Epithelial cell of prostate (primary cell): Measurements from ENCODE around the gene PRR4.

Experiments used
- DNase-seq: peaks from one replicate; pipeline ENCODE4 v3.0.0-alpha.2; 2011; ENCODE audit warnings: low read depth, low spot score
- H3K27ac ChIP-seq: fragments of 450-650 bp; 2 replicates; pipeline ENCODE4 v1.5.1; 2017; ENCODE audit warnings: mild to moderate bottlenecking

The PRR4 gene, protein sequence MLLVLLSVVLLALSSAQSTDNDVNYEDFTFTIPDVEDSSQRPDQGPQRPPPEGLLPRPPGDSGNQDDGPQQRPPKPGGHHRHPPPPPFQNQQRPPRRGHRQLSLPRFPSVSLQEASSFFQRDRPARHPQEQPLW

DNA sequence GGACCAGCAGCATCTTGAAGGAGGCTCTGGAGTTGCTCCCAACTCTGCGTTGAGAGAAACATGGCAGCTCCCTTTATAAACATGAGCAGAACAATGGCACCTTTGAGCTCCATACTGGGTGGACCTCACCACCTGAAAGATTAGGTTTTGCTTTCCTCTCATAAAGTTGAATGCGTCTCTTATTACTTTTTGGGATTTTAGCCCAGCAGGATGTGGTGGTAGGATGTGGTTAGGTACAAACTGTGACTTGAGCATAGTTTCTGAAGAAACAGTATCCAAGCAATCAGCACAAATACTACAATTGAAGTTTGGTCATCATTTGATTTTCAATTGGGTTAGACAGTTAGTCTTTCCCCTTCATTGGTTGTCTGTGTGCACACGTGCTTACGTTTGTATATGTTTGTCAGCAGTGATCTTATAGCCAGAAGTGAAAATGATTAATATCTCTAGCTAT lies at the start of gene PRR4:
Gene PRR4, minus strand, starts transcription at position 51 of the 454 bp plus-strand sequence. Its CDS starts 38 bp downstream, at position 13.
- H3K27ac ChIP-seq = no peak within 1 kb of the TSS
- DNase-seq = no peak

DNA sequence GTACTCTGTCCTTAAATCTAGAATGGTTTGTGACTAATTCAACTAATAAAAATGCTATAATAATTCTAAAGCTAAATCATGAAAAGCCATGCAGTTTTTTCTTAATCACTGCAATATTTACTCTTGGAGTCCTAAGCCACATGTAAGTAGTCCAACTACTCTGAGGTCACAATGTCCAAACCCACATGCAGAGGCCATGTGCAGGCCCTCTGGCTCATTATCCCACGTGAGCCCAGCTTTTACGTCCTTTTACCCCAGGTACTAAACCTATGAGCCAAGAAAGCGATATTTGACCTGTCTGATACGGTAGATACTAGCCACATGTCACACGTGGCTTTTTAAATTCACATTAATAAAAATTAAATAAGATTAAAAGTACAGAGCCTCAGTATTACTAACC lies 47.6 kb upstream of the PRR4 start:
- no peak overlapping the region for H3K27ac ChIP-seq
- no peak for DNase-seq

DNA sequence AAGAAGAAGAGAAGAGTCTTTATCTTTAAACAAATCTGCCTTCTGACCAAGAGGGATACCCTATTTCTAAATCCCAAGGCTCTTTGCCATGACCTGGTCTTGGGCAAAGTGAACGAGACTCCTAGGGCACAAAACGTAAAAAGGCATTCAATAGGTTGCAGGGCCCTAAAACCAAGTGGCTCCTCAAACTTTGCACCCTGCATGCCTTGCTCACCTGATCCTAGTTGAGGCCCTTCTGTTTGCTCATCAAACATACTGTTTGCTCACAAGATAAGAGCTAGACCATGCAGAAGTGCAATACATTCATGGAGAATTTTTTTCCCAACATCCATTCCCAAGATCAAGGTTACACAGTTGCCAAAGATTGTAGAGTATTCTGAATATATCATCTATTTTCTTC lies 42.7 kb upstream of the PRR4 start:
- no peak overlapping the region for H3K27ac ChIP-seq
- DNase-seq = no peak

DNA sequence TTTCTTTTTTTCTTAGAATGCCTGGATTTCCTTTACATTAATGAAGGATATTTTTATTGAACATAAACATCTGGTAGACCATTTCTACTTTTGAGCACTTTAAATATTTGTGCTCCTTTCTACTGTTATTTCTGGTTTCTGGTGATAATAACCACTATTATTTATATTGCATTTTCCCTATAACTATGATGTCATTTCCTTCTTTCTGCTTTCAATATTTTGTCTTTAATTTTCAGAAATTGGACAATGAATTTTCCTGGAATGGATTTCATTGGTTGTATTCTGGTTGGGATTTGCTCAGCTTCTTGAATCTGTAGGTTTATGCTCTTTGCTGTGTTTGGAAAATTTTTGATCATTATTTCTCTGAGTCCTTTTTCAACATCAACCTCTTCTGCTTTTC lies 40.0 kb upstream of the PRR4 start:
- H3K27ac ChIP-seq = no peak overlapping the region
- no peak for DNase-seq

DNA sequence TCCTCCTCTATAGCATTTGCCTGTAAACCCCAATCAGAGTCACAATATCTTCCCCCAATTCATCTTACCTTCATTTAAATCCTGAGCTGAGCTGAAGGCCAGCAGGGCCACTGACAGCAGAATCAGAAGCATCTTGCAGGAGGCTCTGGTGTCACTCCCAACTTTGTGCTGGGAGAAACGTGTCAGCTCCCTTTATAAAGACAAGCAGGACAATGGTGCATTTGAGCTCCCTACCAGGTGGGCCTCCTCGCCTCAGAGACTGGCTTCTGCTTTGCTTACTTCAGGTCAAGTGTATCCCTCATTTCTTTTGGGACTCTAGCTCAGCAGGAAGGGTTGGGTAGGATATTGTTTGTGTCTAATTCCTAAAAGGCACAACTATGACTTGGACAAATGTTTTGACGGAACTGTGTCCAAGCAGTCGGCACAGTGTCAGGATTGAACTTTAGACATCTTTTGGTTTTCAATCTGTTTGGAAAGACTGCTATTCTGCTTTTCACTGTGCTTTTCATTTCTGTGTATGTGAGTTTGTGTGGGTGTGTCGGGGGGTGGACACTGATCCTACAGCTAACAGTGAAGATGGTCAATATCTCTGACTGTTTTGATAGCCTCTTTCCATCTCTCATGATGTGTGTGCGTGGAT lies 34.9 kb upstream of the PRR4 start, which contains the start of gene PRH1:
Gene PRH1, minus strand, starts transcription at position 170 of the 640 bp plus-strand sequence. Its CDS starts 38 bp downstream, at position 132.
- H3K27ac ChIP-seq = no peak within 1 kb of the TSS
- no peak for DNase-seq

DNA sequence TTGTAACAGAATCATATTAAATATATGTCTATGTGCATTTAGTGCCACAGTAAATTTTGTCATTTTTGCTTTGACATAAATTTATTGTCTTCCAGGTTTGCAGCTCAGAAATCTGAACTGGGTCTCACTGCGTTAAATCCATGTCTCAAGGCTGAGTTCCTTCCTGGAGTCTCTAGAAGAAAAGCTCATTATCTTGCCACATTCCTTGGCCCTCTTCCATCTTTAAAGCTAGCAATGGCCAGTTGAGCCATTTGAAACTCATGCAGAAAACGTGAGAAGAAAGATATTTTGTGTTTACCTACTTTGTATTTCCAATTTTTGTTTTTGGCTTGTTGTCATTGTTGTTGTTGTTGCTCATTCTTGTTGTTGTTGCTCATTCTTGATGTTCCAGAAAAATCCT lies 24.1 kb upstream of the PRR4 start:
- DNase-seq = no peak
- H3K27ac ChIP-seq = no peak overlapping the region

DNA sequence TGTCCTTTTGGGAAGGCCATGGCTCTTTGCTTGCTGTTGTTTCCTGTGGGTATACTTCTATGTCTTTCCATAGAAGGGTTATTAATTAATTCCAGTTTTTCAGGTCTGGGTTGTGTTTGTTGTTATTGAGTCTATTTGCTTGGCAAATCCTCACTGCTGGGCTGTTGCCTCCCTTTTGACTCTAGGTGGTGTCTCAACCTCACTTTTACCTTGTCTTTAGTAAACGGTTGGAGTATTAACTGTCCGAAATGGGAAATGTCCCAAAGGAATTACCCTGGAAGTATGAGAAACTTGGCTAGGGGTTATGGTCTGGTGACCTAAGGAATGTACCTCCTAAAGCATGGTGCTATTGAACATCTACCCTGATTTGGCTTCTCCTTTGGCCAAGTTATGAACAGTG lies 18.1 kb upstream of the PRR4 start:
- no peak for DNase-seq
- H3K27ac ChIP-seq = no peak overlapping the region

DNA sequence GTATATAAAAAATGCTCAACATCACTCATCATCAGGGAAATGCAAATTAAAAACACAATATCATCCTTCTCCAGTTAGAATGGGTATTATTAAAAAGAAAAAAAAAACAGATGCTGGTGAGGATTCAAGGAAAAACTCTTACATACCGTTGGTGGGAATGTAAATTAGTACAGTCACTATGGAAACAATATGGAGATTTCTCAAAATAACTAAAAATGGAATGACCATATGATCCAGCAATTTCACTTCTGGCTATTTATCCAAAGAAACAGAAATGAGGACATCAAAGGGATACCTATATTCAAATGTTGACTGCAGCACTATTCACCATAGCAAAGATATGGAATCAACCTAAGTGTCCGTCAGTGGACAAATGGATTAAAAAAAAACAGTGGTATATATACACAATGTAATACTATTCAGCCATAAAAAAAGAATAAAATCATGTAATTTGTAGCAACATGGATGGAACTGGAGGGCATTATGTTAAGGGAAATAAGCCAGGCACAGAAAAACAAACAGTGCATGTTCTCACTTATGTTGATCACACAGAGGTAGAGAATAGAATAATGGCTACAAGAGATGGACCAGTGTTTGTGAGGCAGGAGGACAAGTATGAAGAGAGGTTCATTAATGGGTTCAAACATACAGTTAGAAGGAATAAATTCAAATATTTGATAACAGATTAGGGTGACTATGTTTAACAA lies 14.4 kb upstream of the PRR4 start:
- no peak for DNase-seq
- no peak overlapping the region for H3K27ac ChIP-seq

DNA sequence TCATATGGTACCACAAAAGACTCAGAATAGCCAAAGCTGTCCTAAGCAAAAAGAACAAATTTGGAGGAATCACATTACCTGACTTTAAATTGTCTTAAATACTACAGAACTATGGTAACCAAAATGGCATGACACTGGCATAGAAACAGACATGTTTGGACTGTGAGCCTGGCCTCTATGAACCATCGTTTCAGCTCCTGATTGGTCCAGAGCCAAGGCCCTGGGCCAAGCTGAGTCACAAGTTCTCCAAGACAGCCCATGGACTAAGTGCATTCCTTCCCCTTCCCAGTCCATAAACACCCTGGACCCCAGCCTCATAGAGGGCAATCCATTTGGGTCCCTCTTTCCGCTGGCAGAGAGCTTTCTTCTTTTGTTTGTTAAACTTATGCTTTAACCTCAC lies 12.1 kb upstream of the PRR4 start:
- H3K27ac ChIP-seq = no peak overlapping the region
- no peak for DNase-seq

DNA sequence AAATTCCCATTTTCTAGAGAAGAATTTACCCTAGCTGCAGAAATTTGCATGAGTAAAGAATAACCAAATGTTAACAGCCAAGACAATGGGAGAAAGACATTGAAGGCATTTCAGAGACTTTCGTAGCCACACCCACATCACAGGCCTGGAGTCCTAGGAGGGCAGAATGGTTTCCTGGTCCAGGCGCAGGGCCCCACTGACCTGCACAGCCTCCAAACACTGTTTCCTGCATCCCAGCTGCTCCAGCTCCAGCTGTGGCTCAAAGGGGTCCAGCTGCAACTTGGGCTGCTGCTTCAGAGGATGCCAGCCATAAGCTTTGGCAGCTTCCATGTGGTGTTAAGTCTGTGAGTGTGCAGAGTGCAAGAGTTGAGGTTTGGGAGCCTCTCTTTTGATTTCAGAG lies 6.5 kb upstream of the PRR4 start:
- H3K27ac ChIP-seq = no peak overlapping the region
- no peak for DNase-seq

DNA sequence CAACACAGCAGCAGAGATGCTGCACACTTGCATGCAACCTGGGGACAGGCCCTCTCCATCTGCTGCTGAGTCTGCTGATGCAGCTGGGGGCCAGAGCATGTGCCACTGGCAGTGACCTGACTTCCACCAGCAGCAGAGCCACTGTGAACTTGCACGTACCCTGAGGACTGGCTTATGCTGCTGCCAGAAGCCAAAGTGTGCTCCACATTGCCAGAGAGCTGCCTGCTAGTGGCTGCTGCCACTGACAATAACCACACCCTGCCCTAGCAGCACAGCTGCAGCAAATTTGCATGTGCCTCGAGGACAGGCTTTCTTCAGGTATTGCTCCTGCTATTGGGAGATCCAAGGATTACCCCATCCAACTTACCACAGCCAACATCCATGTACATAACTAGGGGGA lies 4.5 kb upstream of the PRR4 start:
- no peak overlapping the region for H3K27ac ChIP-seq
- DNase-seq = no peak

DNA sequence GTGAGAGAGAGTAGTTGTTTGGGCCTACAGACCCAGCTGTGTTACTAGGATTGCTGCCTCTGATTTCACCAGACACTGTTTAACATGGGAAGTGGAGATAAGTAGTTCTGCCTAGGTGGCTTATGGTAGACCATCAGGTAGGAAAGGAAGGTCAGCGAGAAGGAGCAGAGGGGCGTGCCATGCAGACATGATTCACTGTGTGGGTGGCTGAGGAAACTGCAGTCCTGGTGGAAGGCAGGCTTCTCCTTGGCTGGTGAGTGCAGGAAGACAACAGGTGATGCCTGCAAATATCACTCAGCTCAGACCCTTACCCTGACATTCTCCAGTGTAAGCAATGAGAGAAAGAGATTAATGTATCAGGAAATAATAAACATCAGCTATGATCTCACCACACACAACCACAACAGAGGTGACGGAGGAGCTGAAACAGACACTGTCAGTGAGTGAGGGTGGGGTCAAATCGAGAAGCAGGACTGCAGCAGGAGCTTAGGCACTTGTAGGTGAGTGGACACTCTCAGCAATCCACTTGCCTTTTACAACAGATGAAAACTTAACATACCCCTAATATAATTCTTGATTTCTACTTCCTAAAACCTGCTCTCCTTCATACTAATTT lies 2.1 kb upstream of the PRR4 start:
- DNase-seq = no peak

DNA sequence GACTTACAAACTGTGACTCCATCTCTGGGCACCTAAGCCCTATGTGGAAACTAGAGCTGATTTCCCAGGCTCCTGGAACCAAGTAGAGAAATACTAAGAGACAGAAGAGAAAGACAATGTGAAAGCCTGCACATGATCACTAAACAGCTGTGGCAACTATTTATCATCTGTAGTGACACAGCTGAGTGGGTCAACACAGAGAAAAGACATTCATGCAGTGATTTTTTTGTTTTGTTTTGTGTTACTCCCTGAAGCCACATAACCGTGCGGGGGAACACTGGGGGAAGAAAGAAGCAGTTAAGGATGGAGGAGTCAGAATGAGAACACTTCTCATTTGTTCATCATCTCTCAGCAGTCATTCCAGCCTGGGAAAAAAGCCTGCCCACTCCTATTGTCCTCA lies 1.5 kb downstream of the PRR4 start:
- DNase-seq = no peak
- H3K27ac ChIP-seq = no peak overlapping the region

More for the DNA sequence above, 2.1 kb upstream of the PRR4 start:
- no peak overlapping the region for H3K27ac ChIP-seq

DNA sequence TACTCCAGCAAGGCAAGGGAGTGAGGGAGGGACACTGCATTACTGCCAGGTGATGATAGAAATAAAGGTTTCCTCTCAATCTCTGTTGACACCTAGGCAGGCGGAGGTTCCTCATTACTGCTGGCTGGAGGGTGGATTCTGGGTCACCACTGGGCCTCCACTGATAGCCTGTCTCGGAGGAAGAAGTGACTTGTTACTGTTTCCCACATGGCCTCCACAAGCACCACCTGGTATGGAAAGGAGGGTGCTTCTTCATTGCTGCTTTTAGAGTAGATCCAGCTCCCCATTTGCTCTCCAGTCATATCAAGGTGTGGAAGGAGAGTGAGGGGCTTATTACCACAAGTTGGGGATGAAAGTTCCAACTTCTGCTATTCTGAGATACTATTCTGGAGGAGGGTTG lies 6.4 kb downstream of the PRR4 start:
- no peak overlapping the region for H3K27ac ChIP-seq
- DNase-seq = no peak

DNA sequence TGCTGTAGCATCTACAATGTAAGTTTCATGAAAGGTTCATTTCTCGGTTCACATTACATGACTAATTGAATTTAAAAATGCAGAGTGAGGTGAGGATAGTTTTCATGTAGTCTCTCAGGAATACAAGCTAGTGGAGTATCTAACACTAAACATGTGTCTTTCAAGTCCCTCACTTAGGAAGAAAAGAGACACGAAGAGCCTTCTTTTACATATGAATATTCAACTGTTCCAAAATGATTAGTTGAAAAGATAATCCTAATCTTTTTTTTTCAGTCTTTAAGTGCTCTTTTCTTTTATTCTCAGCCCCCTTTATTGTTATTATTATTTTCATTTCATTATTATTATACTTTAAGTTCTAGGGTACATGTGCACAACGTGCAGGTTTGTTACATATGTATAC lies 10.8 kb downstream of the PRR4 start:
- no peak overlapping the region for H3K27ac ChIP-seq
- DNase-seq = no peak

DNA sequence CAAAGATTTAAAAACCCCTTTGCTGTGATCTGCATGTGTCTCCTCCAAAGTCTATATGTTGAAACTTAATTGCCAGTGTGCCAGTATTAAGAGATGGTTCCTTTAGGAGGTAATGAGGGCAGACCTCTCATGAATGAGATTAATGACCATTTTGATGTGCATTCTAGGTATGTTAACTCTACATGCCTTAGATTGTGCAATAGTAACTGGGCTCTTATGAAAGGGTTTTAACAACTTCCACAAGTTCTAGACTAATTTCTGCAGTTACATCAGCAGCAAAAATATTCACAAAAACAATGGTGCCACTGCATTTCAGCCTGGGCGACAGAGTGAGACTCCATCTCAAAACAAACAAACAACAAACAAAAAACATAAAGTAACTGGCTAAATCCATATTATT lies 19.3 kb downstream of the PRR4 start:
- no peak for DNase-seq

DNA sequence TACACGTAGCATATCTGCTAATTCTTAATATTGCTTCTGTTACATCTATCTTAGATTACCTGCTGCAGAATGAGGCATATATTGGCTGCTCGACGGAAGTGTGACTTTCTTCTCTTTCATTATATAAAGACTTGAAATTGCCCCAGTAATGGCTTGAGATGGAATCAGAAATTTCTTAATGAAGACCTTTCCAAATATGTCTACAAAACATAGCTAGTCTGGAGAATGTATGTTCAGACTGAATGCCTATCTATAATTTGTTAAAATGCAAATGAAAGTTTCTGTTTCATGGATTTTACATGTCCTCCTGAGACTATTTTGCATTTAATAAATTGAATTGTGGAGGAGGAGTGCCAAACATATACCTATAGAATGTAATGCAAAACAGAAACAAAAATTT lies 23.0 kb downstream of the PRR4 start, which contains the start of gene TAS2R10:
Gene TAS2R10, minus strand, starts transcription at position 101 of the 400 bp plus-strand sequence. Its CDS starts 89 bp downstream, at position 12.
- no peak within 1 kb of the TSS for H3K27ac ChIP-seq
- no peak for DNase-seq

More for the DNA sequence above, 19.3 kb downstream of the PRR4 start:
- H3K27ac ChIP-seq = no peak overlapping the region

DNA sequence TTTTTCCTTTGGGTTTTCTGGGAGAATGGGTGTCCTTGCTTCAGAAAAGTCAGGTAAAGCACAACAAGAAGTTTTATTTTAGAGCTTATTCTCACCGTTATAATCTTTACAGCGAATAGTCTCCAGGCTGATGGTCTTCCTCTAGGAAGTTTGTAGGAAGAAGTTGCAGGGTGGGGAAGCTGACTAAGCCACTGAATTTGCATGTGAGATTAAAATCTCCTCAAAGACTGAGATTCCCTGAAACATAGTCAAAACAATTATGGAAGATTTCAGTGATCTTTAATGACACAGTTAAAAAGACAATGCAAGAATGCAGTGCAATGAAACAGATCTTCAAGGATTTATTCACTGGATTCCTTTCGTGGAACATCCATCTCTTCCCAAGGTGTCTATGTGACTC lies 24.3 kb downstream of the PRR4 start:
- no peak for DNase-seq
- no peak overlapping the region for H3K27ac ChIP-seq

DNA sequence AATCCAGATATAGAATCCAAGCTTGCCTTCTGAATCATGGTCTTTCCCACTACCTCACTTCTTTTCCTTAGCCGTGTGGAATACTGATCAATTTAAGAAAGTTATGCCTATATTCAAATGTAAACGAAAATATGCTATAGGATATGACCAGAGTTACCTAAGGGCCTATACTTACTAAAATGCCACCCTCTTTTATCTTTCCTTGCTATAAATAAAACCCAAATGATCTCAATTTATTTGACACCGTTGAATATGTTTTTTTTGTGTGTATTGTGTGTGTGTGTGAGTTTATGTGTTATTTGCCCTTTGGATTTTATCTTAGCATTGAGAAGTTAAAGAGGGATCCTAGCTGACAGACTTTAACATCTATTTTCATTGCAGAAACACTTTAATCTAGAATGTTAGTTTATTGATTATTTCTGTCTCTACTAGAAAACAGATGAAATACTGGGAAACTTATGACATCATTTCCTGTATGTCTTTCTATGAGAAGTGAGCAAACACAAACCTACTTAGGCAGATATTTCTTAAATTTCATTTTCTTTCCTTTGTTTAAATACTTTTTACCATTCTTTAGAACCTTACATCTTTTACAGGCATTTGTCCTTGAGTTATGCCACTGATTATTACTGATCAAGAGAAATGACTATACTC lies 37.3 kb downstream of the PRR4 start:
- DNase-seq = no peak
- no peak overlapping the region for H3K27ac ChIP-seq

DNA sequence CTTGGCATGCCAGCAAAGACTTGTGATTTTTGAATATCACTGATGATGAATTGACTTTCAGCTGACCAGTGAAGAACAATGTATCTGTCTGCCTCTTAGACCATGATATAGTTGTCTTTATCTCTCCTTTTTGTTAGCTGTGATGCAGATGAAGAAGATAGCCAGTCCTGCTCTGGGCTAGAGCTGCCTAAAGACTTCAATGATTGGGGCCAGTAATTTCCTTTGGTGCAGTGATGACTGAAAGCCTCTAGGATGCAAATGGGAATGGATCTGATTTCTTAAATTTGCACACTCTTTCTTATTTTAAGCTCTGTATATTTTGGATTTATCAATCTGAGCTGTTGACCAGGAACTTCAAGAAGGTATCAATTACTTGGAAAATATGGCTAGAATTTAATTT lies 39.2 kb downstream of the PRR4 start, which contains the start of gene TAS2R9:
Gene TAS2R9, minus strand, starts transcription at position 101 of the 400 bp plus-strand sequence. Its CDS starts 93 bp downstream, at position 8.
- DNase-seq = no peak
- H3K27ac ChIP-seq = no peak within 1 kb of the TSS
